ENCODE data around the gene OSBPL2.

- no peak; the same call in 1 of the 2 replicates for TF ChIP-seq POLR2AphosphoS5 (IDR thresholded peaks at IDR 0.05; ENCODE audit: low read depth, low read length)
- TF ChIP-seq, protein P1, sequence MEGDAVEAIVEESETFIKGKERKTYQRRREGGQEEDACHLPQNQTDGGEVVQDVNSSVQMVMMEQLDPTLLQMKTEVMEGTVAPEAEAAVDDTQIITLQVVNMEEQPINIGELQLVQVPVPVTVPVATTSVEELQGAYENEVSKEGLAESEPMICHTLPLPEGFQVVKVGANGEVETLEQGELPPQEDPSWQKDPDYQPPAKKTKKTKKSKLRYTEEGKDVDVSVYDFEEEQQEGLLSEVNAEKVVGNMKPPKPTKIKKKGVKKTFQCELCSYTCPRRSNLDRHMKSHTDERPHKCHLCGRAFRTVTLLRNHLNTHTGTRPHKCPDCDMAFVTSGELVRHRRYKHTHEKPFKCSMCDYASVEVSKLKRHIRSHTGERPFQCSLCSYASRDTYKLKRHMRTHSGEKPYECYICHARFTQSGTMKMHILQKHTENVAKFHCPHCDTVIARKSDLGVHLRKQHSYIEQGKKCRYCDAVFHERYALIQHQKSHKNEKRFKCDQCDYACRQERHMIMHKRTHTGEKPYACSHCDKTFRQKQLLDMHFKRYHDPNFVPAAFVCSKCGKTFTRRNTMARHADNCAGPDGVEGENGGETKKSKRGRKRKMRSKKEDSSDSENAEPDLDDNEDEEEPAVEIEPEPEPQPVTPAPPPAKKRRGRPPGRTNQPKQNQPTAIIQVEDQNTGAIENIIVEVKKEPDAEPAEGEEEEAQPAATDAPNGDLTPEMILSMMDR (IDR thresholded peaks at IDR 0.05) = no peak; the same call in 1 of the 2 replicates
These were observed 68.3 kb downstream of the OSBPL2 start for GRCh38 chr20:62306414-62307187.
